GM19023 (cell line): ENCODE data around the gene CCR5.
"Not testable (repeated sequence)": the region's sequence is repeated elsewhere in the genome, so short reads cannot be mapped to it uniquely, and the experiment has no call there.

Experiments used
- ATAC-seq: cut with Tn5 transposase; IDR thresholded peaks from one replicate; pipeline ENCODE4 v1.9.1; 2021; ENCODE audit warnings: mild to moderate bottlenecking, moderate library complexity; ENCODE audit not compliant: unreplicated experiment

Gene CCR5

DNA sequence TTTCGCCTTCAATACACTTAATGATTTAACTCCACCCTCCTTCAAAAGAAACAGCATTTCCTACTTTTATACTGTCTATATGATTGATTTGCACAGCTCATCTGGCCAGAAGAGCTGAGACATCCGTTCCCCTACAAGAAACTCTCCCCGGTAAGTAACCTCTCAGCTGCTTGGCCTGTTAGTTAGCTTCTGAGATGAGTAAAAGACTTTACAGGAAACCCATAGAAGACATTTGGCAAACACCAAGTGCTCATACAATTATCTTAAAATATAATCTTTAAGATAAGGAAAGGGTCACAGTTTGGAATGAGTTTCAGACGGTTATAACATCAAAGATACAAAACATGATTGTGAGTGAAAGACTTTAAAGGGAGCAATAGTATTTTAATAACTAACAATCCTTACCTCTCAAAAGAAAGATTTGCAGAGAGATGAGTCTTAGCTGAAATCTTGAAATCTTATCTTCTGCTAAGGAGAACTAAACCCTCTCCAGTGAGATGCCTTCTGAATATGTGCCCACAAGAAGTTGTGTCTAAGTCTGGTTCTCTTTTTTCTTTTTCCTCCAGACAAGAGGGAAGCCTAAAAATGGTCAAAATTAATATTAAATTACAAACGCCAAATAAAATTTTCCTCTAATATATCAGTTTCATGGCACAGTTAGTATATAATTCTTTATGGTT is at the start of gene CCR5:
CCR5 (plus strand) TSS at position 108 of the 680 bp plus-strand sequence. CDS start 1,957 bp downstream, outside the sequence.
- ATAC-seq = no peak

DNA sequence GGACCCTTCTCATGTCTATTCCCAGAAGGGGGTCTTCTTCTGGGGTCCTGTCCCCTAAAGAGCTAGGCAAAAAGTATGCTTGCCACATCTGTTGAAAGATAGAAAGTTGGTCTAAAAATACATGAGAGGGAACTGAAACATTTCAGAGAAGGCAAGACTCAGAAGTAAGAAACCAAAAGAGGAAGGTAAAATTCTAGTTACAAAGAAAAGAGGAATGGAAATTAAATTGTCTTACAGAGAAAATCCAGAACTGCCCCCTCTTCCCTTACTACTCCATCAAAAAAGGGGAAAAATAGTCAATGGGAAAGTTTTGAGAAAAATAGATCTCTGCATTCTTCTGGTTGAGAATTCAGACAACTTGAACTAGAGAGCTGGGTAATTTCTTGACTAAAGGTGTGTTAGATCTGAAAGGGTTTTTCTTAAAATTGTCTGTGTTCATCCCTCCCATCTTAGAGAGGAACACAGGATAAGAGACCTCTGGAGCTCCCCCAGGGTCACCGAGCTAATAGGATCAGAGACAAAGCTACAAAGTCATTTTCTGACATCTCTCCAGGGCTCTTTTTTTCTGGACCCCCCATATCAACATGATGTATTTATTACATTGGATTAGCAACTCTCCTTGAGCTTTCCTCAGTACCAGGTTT is 49.2 kb upstream of the CCR5 start:
- ATAC-seq = no peak

DNA sequence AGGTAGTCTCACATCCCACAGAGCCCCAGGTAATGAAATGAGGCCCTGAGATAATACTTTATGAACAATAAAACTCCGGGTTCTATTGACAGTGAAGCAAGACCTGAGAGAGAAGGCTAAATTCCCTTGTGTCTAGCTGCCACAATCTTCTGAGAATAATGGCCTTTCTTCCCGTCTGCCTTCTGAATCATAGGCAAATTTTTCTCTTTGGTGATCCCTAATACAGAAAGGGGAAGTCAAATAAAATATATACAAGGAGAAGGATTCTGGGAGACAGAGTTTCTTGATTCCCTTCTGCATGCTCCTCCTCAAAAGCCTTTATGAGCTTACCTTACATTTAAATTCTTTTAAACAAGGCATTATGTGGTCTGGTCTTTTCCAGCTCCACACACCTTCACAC is 46.7 kb upstream of the CCR5 start:
- no peak for ATAC-seq

DNA sequence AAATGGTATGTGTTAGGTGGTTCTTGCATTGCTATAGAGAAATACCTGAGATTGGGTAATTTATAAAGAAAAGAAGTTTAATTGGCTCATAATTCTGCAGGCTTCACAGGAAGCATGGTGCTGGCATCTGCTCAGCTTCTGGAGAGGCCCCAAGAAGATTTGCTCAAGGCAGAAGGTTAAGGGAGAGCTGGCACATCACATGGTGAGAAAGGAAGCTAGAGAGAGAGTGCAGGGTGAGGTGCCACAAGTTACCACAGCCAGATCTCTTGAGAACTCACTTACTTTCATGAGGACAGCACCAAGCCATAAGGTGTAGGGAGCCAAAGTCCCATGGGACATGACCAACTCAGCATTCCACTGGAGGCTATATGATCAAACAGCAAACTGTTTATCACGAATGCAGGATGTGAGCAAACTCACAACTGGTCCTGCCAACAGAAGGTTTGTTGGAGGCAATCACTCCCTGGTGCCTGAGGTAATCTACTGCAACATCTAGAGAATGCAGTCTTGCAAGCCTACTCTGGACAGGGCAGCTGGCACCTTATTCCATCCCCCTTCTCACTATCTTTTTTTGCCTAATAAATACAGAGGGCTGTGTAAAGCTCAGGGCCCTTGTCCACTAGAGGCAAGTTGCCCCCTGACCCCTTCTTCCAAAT is 45.0 kb upstream of the CCR5 start:
- ATAC-seq = no peak

DNA sequence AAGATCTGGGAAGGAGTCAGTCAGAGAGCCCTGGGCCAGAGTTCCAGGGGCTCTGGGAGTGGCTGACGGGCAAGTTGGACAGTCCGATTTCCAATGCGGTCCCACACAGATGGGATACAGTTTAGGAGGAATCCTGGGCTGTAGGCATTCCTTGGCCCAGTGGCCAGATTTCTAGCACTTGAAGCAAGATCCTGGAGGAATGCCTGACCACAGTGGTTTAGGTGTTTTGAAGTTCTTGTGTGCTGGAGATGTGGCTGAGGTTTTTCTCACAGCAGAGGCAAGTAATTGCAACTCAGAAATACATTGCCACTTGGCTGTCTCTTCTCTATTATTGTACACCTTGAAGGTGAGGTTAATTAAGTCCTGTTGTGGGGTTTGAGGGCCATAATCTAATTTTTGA is 40.1 kb upstream of the CCR5 start:
- not testable (repeated sequence) for ATAC-seq

DNA sequence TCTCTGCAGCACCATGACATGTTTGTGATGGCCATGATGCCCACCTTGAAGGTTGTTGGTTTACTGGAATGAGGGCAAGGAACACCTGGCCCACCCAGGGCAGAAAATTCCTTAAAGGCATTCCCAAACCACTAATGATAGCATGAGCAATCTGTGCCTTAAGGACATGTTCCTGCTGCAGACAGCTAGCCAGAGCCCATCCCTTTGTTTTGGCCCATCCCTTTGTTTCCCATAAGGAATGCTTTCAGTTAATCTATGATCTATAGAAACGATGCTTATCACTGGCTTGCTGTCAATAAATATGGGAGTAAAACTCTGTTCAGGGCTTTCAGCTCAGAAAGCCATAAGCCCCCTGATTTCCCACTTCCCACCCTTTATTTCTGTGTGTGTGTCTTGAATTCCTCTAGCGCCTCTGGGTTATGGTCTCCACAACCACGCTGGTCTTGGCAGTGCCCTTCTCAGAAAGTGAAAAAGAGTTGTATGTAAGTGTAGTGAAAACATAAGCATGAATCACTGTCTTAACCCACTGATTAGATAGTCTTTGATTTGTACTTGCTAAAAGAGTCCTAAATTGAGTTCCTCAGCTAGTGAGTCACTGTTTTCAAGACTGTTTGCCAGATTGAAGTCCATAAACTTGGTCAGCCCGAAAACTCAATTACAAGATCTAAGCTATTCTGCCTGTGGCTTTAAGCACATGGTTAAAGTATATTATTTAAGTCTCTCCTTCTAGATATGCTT is 35.8 kb upstream of the CCR5 start:
- no peak for ATAC-seq

DNA sequence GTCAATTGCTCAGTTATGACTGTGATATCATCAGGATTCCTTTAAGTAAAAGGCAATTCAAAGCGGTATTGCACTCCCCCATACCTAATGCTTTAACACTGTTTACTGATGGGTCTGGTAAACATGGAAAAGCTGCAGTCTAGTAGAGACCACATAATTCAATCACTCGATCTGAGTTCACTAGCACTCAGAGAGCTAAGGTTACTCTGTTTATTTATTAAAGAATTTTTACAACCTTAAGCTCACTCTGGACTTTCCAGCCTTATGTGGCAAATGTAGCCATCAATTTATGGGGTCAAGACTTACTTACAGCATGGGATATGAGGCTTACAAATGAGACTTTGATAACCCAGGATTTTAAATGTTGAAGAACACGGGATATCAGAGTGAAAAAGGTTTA is 35.2 kb upstream of the CCR5 start:
- ATAC-seq = no peak

DNA sequence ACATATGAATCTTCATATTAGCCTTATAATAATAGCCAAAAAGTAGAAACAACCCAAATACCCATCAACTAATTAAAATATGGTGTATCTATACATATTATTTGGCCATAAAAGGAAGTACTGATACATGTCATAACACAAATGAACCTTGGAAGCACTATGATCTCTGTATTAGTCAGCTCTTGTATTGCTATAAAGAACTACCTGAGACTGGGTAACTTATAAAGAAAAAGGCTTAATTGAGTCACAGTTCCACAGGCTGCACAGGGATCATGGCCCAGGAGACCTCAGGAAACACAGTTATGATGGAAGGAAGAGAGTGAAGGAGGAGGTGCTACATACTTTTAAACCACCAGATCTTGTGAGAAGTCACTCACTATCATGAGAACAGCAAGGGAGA is 32.8 kb upstream of the CCR5 start:
- no peak for ATAC-seq

DNA sequence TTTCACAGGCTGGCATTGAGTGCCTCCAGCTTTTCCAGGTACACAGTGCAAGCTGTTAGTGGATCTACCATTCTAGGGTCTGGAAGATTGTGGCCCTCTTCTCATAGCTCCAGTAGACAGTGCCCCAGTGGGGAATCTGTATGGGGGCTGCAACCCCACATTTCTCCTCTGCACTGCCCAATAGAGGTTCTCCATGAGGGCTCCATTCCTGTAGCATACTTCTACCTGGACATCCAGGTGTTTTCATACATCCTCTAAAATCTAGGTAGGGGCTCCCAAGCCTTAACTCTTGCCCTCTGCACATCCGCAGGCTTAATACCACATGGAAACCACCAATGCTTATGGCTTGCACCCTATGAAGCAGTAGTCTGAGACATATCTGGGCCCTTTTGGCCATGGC is 31.9 kb upstream of the CCR5 start:
- ATAC-seq = no peak

DNA sequence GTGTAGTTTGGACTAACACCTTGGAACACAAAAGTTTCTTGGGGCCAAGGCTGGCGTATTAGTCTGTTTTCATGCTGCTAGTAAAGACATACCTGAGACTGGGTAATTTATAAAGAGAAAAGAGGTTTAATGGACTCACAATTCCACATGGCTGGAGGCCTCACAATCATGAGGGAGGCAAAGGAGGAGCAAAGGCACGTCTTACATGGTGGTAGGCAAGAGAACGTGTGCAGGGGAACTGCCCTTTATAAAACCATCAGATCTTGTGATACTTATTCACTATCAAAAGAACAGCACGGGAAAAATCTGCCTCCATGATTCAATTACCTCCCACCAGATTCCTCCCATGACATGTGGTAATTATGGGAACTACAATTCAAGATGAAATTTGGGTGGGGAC is 26.3 kb upstream of the CCR5 start:
- no peak for ATAC-seq

DNA sequence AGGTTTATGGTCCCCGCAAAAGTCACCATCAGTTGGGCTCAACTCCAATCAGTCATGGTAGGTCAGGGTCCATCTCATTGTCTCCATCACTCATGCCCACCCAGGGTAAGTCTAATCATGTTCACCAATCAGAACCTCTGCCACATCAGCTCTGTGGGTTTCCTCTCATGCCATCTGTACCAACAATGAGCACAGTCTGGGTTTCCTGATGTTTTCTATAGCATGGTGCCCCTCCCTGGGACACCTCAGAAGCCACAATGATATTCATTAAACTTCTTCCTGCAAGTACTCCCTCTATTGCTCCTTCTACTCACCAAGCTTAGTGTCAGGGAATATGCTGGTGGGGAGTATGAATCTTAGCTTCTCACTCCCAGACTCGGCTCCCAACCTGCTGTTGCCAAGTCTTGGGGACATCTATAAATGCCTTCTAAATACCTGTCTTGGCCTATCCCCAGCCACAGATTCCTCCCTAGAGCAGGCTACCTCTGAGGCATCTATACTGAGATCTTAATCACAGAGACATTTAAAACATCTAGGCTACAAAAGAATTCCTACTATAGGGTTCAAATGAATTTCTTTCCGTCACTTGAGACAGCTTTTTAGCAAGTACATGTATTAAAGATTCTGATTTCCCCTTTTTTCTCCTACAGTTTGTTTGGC is 21.8 kb upstream of the CCR5 start:
- no peak for ATAC-seq

DNA sequence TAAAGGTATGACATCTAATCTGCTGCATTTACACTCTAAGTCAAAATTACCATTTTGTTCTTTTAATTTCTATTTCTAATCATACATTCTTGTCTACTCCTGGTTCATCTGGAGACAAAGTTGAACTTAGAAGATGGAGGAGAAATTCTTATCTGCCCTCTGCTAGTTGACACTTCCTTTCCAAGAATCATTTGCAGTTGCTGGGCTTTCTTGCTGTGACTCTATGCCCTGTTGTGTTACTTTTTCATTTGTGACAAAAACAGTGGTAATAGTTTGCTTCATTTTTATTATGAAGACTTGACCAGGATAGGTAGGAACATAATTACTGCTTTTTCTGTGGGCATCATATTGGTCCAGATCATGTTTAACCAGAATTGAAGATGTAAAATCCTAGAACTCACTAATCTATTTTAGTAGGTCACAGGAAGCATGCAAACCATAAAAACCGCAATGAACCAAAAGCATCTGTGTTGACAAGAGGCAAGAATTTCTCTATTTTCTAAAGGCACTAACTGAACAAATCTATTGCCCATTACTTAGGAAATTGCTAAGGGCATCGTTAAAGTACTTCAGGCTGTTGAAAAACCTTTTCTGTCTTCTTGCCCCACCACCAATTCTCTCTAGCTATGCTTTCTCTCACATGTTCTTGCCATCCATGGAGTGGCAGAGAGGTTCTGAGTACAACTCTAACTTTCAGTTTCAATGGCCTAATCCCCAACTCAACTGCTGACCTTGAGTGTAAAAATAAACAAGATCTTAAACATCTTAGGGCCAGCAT is 21.1 kb upstream of the CCR5 start:
- ATAC-seq = no peak

DNA sequence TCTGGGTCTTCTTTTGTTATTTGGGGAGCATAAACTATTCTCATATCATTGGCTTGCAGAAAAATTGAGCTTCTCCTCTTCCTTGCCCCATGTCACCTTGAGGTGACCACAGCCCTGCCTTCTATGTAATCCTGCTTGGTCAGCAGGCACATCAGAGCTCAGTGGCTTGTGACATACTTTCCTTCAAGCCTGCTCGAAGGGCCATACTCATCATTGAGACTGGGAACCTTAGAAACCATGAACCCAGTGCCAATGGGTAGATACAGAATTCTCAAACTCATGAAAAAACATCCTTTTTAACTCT is 20.5 kb upstream of the CCR5 start:
- ATAC-seq = no peak

DNA sequence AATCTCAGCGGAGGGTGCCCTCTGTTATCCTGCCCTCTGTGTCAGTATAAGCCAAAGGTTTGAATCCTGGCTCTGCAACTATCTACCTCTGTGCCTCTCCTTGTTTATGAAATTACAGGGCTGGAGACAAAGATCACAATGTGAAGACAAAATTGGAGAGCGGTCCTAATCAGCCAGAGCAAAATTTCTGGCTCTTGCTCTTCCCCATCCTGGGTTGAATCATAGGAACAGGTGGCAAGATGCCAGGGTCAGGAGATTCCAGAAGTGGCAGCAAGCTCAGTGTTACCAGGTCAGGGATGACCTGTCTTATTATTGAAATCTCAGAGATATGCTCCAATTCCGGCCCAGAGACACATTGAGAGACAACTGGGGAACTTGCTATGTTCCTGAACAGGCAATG is 19.1 kb upstream of the CCR5 start:
- no peak for ATAC-seq

DNA sequence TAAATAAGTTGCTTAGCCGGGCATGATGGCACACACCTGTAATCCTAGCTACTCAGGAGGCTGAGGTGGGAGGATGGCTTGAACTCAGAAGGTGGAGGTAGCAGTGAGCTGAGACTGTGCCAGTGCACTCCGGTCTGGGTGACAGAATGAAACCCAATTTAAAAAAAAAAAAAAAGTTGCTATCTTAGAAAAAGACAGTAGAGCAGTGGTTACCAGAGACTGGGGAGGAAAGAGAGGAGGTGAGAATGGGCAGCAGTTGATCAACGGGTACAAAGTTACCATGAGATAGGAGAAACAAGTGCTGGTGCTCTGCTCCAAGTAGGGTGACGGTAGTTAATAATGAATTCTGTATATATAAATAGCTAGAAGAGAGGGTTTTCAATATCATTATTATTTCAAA is 17.7 kb upstream of the CCR5 start:
- no peak for ATAC-seq

DNA sequence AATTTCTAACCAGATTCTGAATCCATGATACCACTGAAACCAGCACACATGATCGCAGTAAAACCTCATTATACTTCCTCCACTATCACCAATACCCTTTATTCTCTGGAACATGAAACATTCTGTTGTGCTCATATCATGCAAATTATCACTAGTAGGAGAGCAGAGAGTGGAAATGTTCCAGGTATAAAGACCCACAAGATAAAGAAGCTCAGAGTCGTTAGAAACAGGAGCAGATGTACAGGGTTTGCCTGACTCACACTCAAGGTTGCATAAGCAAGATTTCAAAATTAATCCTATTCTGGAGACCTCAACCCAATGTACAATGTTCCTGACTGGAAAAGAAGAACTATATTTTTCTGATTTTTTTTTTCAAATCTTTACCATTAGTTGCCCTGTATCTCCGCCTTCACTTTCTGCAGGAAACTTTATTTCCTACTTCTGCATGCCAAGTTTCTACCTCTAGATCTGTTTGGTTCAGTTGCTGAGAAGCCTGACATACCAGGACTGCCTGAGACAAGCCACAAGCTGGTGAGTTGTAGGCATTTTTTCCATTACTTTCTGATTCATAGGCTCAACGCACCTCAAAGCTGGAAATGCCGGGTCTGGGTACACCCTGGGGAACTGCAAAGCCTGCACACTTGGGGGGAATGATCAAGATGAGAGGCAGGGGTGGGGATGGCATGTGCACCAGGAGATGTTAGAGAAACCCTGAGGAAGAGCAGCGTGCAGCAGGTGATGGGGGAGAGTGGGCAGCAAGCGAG is 16.9 kb upstream of the CCR5 start, which contains the start of gene CCR2:
CCR2 (plus strand) TSS at position 465 of the 764 bp plus-strand sequence. CDS start 3,417 bp downstream, outside the sequence.
- no peak for ATAC-seq

DNA sequence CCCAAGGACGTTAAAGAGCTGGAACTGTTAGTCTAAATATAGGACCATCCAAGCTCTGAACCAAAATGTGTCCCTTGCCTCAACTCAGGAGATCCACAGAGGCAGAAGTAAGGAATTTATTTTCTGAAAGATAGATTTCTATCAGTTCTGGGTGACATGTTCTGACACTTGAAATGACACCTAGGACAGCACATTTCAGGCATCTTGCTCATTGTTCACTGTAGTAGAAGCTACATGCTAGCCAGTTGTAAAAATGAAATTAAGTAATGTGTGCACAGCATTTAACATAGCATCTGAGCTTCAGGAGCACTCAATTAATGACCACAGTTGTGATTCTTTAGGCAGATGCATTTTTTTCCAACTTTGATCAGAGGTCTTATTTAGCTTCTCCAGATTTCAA is 16.3 kb upstream of the CCR5 start:
- no peak for ATAC-seq

DNA sequence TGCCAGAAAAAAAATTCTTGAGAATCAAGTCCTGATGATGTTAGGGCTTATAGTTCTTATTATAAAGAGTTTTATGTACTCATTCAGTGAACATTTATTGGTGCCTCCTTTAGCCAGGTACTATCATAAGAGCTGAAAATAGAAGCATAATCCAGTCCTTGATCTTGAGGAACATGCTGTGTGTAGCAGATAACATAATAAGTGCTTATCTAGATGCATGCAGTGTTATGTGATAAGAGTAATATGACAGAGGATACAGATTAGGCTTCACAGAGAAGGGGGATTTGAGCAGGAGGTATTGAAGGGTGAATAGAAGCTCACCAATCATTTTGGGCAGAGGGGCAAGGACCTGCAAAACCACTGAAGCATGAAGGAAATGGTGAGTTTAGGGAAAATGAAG is 15.8 kb upstream of the CCR5 start:
- ATAC-seq = no peak

DNA sequence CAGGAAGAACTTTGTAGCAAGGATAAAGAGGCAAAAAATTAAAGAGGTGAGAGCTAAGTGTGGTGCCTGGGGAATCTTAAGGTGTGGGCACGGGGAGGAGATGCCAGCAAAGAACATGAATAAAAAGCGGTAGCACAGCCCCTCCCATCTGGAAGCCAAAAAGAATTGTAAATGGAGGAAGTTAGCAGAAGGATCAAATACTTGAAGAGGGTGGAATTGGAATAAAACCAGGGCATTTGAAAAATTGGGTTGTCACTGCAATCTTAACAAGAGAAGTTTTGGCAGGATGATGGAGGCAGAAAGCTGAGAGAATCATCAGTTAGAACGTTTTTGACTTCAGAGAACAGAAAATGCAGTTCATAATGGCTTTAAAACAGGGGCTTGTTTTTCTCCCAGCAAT is 14.5 kb upstream of the CCR5 start:
- no peak for ATAC-seq

DNA sequence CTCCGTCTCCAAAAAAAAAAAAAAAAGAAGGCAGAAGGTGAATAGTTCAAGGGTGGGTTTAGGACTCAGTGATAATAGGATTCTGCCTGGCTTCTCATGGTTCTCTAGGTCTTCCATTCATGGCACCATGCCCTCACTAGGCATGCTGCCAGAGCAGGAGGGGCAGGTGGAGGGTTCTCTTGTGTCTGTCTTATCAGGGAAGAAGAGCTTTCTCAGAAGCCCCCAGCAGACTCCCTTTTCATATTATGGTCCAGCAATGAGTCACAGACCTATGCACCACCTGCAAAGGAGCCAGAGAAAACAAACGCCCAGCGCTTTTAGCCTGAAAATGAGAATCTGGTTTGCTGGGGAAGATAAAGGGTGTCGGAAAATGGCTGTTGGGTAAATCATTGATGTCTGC is 13.8 kb upstream of the CCR5 start:
- no peak for ATAC-seq
